Endothelial cell of umbilical vein (primary cell): ENCODE results near the gene DIP2B.

Source experiments
- CTCF ChIP-seq, 2 donors: IDR thresholded peaks; 1 replicate in 1 of 2; 2 replicates in 1 of 2; pipeline ENCODE4 v1.5.1; 2011; ENCODE audit warnings: low read length in 2 of 2, mild to moderate bottlenecking in 2 of 2, moderate library complexity in 2 of 2, control low read depth in 1 of 2, inconsistent platforms in 1 of 2, low read depth in 1 of 2; ENCODE audit not compliant: insufficient read depth in 1 of 2; ENCODE audit errors: extremely low read depth in 1 of 2
- EZH2 ChIP-seq: IDR thresholded peaks from 2 replicates; pipeline ENCODE4 v1.6.1; 2012; ENCODE audit warnings: borderline replicate concordance, low read depth, mild to moderate bottlenecking, moderate library complexity, low read length, inconsistent platforms; ENCODE audit not compliant: severe bottlenecking
- FOS ChIP-seq: IDR thresholded peaks from 2 replicates; pipeline ENCODE4 v1.6.1; 2011; ENCODE audit warnings: mild to moderate bottlenecking, low read length, moderate library complexity, borderline replicate concordance; ENCODE audit not compliant: insufficient read depth
- JUN ChIP-seq: IDR thresholded peaks from 2 replicates; pipeline ENCODE4 v1.6.1; 2011; ENCODE audit warnings: borderline replicate concordance, low read depth; ENCODE audit not compliant: insufficient read length, insufficient read depth
- MAX ChIP-seq: IDR thresholded peaks from 2 replicates; pipeline ENCODE4 v1.6.1; 2011; ENCODE audit not compliant: insufficient read depth, insufficient read length
- MYC ChIP-seq: IDR thresholded peaks from one replicate; pipeline ENCODE4 v1.6.1; 2011; ENCODE audit warnings: mild to moderate bottlenecking, low read depth, low read length
- POLR2A ChIP-seq: IDR thresholded peaks from 2 replicates; pipeline ENCODE4 v1.6.1; 2012; ENCODE audit warnings: low read depth, mild to moderate bottlenecking, control low read depth, low read length
- POLR2AphosphoS5 ChIP-seq: IDR thresholded peaks from 2 replicates; pipeline ENCODE4 v1.6.1; 2012; ENCODE audit warnings: low read depth, mild to moderate bottlenecking, control low read depth, low read length, moderate library complexity; ENCODE audit not compliant: insufficient read depth

GRCh38 chr12:50740307-50740706 lies 235.5 kb downstream of the DIP2B start:
- TF ChIP-seq MYC = no peak
- no peak for TF ChIP-seq POLR2A
- no peak for TF ChIP-seq CTCF (IDR thresholded peaks at IDR 0.05; ENCODE audit: extremely low read depth in 1 of 2, insufficient read depth in 1 of 2, low read depth in 1 of 2, low read length in 2 of 2)
- TF ChIP-seq FOS = no peak
- TF ChIP-seq POLR2AphosphoS5 = no peak
- TF ChIP-seq EZH2 = no peak
- TF ChIP-seq JUN = no peak
- TF ChIP-seq MAX = no peak
